Esophagus mucosa (tissue), 1 donor: ENCODE measurements around the gene SPESP1. TPM values are rescaled to one million over a fixed set of nuclear protein-coding genes. Genes with fewer than 3 reads are reported as not detected.
"Not testable (repeated sequence)": the region's sequence is repeated elsewhere in the genome, so short reads cannot be mapped to it uniquely, and the experiment has no call there.

Source experiments
- ATAC-seq: fragments of 200-7000 bp; cut with Tn5 transposase; one replicate; pipeline ENCODE4 v1.9.1; 2020
- total RNA-seq: library from RNA; stranded (reverse); gene quantifications from one replicate; pipeline ENCODE4 v1.2.4, GENCODE V29; 2023
- donor health status: DM: yes; HTN: yes; CAD: no.

Gene SPESP1
- 0.52 TPM for total RNA-seq

DNA sequence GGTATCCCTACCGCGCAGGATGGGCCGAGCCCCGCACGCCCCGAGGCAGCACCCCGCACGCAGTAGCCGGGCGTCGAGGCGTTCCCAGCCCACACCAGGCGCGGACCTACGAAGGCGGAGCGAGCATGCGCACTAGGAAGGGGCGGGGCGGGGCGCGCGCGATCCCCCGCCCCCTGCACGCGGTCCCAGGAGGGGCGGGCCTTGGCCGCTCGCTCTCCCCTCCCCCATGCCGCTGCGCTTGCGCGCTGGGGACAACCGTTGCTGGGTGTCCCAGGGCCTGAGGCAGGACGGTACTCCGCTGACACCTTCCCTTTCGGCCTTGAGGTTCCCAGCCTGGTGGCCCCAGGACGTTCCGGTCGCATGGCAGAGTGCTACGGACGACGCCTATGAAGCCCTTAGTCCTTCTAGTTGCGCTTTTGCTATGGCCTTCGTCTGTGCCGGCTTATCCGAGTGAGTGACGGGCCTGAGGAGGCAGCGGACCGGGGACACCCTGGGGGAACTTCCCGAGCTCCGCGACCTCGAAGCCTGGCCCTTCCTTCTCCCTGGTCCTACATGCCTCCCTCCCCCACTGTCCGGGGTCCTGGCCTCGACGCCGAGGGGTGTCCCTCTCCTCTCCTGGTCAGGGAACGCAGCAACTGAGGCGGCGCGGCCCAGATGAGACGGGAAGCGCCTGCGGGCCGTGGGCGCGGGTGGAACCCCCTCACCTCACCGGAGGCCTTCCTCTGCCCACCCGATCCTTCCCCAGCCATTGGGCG, at the start of gene SPESP1:
Gene SPESP1 (plus strand): TSS at position 258 of the 755 bp plus-strand sequence. CDS start 129 bp downstream, at position 387.
- ATAC-seq: peak; percentile 67

DNA sequence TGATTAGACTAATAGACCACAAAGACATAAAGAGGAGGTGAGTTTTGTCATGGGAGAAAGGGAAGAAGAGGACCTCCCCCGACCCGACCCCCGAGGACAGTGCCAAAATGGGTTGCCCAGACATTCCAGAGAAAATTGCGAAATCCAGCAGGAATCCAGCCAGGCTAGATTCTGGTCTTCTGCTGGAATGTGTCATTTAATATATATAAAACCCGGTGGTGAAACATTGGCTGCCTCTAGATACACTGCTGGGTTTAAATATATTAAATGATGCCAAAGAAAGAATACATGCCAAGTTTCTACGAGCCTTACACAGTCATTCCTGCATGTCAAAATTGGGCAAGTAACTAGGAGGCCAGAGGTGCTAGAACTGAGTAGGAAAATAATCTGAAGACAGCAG, 45.3 kb upstream of the SPESP1 start:
- ATAC-seq: no peak

DNA sequence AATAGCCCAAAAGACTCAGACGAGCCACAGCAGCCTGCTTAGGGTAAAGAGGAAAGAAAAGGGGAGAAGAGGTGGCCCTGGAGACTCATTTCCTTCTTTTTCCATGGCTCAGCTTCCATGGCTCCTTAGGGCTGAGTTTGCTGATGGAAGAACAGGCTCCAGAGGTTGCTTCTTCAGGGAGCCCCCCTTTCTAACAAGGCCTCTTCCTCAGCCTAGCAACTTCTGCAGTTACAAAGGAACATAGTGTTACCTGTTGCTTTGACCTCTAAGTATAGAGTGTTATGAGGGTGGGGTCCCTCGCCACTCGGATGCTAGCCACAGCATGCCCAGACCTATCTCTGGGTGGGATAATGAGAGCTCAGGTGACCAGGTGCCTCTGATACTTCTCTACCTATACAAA, 43.2 kb upstream of the SPESP1 start:
- no peak for ATAC-seq

DNA sequence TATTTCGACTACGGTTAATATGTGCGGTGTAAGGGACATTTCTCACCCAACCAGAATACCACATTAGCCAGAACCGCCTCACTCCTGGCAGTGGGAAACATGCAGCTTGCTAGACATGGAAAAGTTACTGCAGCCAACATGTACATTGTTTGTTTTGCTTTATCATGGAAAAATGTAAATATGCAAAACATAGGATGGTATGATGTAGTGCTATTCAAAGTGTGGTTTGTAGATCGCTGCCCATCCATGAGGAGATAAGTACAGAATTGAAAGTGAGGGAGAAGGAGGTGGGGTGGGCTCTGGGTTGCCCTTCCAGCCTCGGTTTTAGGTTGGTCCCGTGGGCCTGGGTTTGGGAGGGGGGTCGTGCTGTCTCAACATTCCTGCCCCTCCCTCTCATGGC, 42.5 kb upstream of the SPESP1 start:
- no peak for ATAC-seq

DNA sequence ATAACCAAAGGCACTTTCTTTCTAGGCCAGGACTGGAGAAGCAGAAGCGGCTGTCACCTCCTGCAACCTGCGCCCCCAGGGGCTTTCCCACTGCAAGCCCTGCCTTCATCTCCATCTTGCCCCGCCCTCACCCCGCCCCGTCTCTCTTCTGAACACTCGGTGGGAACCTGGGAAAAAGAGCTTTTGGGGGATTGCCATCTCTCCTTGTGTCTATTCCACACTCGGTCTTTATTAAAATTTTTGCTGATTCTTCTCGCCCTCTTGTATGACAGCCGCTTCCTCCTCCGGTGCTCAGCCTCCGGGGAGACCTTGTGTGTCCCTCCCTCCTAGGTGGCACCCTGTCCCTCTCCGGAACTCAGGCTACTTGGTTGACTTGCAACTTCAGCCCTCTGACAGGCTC, 41.9 kb upstream of the SPESP1 start:
- no peak for ATAC-seq

DNA sequence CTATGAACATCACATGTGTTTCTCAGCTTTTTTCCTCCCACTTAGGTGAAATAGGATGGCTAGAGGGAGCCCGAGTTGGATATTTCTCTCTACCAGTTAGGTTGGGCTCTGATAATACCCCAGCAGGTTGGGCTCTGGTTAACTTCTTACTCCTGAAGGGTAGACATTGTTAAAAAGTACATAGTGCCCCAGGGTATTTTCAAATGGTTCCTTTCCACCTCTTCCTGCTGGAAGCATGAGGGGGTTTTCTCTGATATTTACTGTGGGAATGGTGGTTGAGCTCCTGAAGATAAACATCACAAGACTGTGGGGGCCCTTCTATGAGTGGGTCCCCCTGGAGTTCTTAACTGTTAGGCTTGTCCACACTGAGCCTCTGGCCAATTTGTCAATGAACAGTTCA, 36.1 kb upstream of the SPESP1 start:
- ATAC-seq: no peak

DNA sequence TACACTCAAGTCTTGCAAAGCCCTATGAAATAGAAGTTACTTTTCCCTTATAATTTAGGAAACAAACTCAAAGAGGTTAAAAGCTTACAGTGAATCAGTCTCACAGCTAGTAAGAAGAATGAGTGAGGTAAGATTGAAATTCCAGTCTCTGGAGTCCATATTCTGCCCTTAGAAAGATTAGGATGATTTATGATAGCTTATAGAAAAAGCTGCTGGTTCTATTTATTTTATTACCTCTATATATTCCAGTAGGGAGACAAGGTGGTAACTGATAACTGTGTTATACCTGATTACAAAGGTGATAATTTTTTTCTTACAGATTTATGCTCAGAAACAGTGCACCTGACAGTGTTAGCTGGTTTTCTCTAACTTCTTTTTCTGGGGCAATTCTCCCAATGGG, 34.1 kb upstream of the SPESP1 start:
- ATAC-seq: no peak

DNA sequence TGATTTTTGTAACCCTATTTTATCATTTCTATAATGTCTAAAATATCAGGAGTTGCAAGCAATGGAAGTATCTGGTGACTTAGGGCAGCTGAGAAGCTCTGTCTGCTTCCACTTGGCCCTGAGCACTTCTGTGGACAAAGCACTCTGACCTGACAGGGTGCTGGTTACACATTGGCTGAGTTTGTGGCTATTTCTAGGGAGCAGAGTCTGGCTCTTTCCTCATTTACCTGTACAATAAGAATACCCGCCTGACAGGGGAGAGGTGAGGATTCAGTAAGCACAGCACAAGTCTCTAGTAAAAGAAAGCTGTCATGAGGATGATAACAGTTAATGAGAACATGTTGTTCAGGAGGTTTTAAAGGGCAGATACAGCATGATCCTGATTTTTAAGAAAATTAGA, 33.3 kb upstream of the SPESP1 start:
- ATAC-seq: no peak

DNA sequence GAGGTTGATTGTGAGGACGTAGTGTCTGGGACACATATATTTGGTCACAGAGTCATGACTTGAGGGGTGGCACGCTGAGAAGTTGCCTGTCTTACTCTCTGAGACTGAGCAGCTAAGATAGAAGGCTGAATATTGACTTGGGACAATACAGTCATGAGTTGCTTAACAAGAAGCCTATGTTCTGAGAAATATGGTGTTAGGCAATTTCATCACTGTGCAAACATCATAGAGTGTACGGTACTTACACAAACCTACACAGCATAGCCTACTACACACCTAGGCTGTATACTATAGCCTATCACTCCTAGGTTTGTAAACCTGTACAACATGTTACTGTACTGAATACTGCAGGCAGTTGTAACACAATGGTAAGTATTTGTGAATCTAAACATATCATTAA, 30.3 kb upstream of the SPESP1 start:
- ATAC-seq: no peak

DNA sequence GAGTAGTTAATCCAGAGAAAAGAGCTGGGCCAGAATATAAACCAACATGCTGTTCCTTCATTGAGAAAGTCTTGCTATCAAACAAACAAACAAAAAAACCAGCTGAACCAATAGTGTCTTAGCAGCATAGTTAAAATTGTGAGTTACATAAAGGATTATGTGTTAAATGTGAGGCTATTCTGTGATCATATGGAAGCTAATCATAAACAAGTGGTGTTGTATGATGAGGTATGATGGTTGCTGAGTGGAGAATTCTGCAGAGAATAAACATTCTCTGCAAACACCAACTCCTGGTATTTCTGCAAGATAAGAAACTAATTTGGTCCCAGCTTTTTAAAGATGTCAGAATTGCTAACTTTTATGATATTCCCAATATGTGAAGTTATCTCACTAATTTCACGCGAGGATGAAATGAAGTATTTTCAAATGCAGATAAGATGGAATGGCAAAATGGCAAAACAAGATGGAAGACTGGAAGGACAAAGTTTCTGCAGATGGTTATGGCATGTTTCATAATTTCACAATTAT, 22.9 kb upstream of the SPESP1 start:
- no peak for ATAC-seq

DNA sequence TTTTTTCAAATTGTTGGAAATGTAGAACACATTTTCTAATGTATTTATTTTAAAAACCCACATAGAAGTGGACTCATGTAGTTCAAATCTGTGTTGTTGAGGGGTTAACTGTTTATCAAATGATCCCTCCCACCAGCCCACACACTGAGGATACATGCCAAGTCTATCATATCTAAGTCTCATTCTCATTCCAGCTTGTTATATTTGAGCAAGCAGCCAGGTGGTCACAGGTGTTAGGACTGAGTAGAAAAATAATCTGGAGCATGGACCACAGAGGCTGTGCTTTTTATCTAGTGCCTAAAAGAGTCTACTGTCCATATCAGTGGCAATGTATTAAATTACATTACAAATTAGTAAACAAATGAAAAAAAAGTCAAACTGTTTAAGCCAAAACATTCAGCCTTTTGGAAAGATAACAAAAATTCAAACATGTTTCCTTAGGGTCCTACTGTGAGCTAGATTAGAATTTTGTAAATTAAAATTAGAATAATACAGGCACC, 20.7 kb upstream of the SPESP1 start:
- ATAC-seq: no peak

DNA sequence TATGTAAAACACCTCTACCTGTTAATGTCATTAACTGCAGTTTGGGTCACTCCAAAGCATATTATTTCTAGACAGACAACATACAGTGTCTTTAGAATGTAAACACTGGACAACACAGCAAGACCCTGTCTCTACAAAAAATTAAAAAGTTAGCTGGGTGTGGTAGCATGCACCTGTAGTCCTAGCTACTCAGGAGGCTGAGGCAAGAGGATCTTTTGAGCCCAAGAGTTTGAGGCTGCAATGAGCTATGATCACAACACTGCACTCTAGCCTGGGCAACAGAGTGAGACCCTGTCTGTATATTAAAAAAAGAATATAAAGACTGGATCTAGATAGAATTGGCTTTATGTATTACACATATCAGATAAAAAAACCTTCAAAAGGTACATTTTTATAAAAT, 20.0 kb upstream of the SPESP1 start:
- no peak for ATAC-seq

DNA sequence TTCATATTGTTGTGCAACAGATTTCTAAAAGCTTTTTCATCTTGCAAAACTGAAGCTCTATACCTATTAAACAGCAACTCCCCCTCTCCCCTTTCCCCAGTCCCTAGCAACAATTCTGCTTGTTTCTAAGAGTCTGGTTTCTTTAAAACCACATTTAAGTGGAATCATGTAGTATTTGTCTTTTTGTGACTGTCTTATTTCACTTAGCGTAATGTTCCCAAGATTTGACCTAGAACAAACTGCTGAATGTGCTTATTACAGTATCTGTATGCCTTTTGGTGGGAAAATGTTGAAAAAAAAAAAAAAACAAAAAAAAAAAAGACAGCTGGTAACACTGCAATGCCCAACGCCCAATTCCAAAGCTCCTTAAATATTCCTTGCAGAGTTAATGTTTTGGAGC, 19.5 kb upstream of the SPESP1 start:
- ATAC-seq: no peak

DNA sequence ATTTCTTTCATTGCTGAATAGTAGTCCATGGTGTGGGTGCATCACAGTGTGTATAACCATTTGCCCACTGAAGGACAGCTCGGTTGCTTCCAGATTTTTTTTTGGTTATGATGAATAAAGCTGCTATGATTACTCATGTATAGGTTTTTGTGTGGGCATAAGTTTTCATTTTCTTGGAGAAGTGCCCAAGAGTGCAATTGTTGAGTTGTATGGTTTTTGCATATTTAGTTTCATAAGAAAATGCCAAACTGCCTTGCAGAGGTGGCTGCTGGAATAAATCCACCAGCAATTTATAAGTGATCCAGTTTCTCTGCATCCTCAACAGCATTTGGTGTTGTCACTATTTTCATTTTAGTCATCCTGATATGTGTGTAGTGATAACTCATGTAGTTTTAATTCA, 8.4 kb upstream of the SPESP1 start:
- ATAC-seq: no peak

DNA sequence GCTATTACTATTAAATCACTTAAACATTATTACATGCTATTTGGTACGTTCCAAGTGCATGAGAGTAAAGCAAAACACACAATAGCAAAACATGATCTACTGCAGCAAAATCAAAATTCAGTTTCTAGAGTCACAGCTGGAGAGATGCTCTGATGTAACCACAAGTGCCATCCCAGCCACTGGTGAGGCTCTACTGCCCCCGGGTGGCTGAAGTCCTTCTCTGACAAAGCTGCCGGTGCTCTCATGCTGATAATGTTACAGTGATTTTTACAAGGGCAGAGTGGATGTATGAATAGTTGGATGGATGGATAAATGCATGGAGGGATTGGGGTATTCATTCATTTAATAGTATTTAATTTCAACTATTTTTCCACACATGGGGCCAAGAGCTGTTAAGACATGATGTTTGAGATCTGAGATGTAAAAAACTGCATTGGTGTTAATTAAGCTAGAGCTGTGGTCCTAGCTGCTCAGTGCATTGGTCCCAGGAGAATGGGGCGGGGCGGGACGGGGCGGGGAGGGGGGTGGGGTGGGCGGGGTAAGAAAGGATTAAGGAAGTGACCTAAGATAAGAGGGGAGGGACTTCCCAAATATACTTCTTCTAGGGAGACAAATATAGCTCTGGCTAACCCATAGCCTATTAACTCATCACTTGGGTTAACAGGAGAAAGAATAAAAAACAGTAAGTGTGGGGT, 5.3 kb upstream of the SPESP1 start:
- ATAC-seq: peak; percentile 79

DNA sequence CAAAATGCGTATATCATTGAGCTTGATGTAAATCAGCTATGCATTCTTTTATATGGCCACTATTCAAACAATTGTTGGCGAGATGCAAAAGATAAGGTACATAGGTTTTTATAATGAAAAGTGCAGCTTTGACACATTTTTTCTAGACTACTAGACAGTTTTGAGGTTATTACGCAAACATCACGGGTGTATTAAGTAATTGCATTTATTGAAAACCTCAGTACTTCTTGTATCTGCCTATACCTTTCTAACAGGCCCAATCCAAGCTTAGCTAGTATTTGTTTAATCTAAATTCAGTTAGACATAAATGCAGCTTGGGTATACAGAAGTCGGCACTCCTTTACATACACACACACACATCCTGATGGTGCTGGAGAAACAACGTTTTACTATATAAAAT, 2.7 kb downstream of the SPESP1 start:
- no peak for ATAC-seq

DNA sequence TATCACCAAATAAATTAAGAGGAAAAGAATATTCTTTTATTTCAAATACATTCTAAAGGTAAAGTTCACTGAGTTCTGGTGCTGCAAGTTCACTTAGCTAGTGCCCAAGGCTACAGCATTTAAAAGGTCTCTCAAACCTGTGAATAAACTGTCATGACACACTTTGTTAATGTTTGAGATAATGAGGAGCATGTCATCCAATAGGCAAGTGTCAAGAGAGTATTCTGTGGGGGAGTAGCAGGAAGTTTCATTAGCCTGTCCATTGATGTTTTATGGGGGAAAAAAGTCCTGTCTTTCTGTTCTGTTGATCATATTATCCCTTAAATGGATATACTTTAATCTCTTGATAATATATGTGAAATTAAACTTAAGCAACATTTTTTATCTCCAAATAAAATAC, 4.0 kb downstream of the SPESP1 start:
- ATAC-seq: no peak

DNA sequence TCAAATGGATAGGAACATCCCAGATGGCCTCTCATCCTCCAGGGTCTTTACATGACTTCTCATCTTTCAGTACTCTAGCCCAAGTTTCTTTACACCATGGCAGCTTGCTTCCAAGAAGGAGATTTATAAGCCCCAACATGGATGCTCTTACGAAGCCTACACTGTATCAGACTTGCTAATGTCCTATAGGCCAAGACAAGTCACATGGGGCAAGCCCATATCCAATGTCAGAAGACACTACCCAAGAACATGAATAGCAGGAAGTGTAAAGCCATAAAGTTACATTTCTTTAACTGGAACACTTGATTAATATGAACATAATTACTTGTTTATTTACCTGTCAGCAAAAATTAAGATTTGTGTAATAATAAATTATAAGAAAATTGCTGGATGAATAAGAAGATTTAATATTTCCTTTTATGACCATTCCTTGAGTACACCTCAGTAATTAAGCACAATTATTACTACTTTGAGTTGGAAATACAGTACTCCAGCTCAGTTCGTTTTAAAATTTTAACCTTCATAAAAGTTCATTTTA, 5.1 kb downstream of the SPESP1 start:
- ATAC-seq: no peak

DNA sequence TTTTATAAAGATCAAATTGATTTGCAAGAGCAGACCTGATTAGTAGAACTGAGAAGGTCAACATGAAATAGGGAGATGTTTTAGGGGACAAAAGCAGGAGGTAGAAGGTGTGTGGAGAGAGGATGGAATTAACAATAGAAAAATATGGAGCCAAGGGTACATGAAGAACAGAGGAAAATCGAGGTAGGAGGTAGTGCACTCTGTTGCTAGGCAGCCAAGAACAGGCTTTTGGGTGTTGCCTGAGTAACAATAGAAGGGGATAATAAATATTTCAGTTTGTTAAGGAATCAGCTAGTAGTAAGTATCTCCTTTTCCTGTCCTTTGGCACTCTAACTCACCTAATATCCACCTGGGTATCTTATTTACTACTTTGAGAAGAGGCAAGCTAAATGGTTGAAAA, 9.2 kb downstream of the SPESP1 start:
- no peak for ATAC-seq

DNA sequence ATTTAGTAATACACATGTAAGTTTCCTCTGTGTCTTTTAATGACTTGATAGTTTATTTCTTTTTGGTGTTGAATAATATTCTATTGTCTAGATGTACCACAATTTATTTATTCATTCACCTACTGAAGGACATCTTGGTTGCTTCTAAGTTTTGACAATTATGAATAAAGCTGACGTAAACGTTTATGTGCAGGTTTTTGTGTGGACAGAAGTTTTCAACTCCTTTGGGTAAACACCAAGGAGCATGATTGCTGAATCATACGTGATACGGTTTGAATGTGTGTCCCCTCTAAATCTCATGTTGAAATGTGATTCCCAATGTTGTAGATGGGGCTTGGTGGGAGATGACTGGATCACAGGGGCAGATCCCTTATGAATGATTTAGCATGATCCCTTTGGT, 21.5 kb downstream of the SPESP1 start:
- ATAC-seq: no peak

DNA sequence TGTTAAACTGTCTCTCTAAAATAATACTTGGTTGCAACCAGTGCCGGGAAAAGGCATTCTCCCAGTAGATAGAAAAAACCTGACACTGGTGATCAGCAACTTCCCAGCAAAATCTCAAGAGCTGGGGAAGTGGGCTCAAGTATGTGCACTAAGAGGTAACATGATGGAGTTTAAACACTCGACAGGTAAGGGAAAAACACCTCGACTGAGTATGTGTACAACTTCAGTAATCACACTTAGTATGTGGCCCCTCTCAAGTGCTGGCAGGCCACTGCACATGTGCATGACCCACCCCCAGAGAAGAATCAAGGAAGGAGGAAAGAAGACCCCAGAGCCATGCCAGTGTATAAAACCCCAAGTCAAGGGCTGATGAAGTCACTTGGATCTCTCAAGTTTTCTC, 27.4 kb downstream of the SPESP1 start:
- no peak for ATAC-seq

DNA sequence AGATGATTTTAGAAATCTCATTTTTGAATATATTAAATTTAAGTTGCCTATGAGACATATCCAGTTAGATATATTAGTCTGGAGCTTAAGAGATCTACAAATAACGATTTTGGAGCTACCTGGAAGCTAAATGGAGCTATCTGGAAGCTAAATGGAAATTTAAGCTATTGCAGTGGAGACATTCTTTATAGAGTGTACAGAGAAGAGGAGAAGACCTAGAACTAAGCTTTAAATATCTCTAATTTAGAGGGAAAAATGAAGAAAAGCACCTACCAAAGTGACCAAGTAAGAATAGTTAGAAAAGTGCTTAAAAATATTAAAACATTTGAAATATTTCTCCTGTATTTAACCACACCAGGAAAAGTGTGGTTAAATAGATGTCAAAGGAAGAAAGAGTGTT, 28.3 kb downstream of the SPESP1 start:
- ATAC-seq: no peak

DNA sequence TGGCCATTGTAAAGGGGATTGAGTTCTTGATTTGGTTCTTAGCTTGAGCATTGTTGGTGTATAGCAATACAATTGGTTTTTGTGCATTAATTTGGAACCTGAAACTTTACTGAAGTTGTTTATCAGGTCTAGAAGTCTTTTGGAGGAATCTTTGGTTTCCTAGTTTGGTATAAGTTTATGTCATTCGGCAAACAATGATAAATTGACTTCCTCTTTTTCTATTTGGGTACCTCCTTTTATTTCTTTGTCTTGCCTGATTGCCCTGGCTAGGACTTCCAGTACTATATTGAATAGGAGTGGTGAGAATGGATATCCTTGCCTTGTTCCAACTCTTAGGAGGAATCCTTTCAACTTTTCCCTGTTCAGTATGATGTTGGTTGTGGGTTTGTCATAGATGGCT, 32.1 kb downstream of the SPESP1 start:
- ATAC-seq: no peak

DNA sequence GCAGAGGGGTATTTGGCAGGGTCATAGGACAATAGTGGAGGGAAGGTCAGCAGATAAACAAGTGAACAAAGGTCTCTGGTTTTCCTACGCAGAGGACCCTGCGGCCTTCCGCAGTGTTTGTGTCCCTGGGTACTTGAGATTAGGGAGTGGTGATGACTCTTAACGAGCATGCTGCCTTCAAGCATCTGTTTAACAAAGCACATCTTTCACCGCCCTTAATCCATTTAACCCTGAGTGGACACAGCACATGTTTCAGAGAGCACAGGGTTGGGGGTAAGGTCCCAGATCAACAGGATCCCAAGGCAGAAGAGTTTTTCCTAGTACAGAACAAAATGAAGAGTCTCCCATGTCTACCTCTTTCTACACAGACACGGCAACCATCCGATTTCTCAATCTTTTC, 33.4 kb downstream of the SPESP1 start:
- ATAC-seq: not testable (repeated sequence)
